Measurements from ENCODE around the gene ZBTB8B.
"Not testable (repeated sequence)": the region's sequence is repeated elsewhere in the genome, so short reads cannot be mapped to it uniquely, and the experiment has no call there.

ZBTB8B gene

DNA sequence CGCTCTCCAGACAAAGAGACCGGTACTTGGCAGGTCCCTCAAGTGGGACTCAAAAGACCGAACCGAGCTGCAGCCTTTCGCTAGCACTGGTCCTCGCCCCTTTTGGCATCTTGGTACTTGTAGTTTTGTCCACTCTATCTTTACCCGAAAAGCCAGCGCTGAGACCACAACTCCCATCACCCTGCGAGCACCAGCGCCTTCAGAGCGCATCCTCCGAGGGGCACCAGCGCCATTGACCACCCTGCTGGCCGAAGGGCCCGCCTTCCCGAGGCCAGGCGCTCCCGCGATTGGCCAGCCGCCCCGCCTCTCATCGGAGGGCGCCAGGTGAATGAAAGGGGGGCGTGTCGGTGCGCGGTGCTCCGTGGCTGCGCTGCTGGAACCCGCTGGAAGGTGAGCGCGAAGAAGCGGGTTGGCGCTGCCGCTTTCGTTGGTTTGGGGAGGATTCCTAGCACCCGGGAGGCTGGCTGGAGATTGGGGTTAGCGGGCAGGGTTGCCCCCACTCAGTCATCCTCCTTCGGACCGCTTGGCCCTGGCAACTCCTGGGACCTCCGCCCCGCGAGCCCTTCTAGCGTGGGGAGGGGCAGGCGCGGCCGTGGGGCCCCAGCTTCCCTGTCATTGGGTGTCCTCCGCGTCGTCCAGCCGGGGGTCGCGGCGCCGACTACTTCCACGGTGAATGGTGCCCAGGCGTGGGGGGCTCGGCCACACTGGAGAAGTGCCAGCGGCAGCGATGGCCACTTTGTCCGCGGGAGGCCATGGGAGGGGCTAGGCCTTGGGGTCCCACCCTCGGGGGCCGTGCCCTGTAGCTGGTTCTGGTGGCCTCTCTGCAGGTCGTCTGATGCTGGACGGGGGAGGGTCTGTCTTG is at the start of gene ZBTB8B:
TSS of gene ZBTB8B (plus strand) at position 357 of the 862 bp plus-strand sequence. CDS start 5,553 bp downstream, outside the sequence.
- peak within 1 kb of the TSS; percentile 75 for H3K27ac ChIP-seq
- TF ChIP-seq, protein P1, sequence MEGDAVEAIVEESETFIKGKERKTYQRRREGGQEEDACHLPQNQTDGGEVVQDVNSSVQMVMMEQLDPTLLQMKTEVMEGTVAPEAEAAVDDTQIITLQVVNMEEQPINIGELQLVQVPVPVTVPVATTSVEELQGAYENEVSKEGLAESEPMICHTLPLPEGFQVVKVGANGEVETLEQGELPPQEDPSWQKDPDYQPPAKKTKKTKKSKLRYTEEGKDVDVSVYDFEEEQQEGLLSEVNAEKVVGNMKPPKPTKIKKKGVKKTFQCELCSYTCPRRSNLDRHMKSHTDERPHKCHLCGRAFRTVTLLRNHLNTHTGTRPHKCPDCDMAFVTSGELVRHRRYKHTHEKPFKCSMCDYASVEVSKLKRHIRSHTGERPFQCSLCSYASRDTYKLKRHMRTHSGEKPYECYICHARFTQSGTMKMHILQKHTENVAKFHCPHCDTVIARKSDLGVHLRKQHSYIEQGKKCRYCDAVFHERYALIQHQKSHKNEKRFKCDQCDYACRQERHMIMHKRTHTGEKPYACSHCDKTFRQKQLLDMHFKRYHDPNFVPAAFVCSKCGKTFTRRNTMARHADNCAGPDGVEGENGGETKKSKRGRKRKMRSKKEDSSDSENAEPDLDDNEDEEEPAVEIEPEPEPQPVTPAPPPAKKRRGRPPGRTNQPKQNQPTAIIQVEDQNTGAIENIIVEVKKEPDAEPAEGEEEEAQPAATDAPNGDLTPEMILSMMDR (conservative IDR thresholded peaks at IDR 0.05): no peak

DNA sequence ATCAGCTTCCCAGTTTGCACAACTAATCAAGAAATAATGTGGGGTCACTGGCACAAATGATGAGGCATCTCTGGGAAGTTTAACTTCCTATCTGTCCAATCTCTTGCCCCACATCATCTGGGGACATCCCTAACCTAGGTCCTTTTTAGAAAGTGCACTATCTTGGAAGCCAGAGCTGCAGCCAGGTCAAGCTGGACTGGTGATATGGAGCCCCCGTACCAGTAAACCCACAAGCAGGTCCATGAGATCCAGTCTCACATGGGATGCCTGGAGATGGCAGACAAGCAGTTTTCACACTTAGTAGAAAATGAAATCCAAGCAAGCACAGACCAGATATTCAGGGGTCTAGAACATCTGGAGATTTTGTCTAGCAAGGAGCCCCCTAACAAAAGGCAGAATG is 43.1 kb upstream of the ZBTB8B start:
- TF ChIP-seq, protein P1 (conservative IDR thresholded peaks at IDR 0.05): no peak
- H3K27ac ChIP-seq: no peak overlapping the region

DNA sequence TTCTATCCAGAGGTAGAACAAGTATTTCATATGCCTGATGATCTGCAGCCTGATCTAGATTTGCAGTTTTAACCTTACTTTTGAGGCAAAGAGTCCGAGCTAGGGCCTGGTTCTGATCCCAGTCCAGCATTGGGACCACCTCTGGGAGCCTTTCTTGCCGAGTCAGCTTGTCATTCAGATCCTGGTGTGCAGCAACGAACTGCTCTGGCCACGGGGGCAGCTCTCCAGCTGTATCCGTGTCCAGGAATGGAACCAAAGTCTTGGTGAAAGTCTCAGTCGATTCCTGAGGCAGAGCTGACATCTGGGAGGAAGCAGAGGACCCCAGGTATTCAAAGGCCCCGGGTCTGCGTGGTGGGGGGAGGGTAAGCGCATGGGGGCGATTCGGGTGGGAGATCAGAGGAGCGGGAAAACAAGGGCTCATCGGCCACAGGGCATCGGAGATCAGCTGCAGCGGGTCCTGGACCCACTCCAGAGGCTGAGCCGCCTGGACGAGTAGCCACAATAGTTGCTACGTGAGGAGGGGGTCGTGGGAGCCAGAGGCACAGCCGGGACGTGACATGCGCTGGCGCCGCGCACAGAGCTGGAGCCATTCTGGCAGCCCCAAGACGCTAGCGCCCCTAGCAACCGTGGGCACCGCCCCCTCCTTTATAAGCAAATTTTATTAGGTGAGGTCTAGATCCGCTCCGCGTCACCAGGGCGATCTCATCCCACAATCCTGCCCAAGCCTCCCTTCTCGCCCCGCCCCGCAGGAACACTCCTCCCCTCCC is 38.2 kb upstream of the ZBTB8B start:
- H3K27ac ChIP-seq: no peak overlapping the region; the same call in 1 of the 2 replicates
- TF ChIP-seq, protein P1 (conservative IDR thresholded peaks at IDR 0.05): no peak

DNA sequence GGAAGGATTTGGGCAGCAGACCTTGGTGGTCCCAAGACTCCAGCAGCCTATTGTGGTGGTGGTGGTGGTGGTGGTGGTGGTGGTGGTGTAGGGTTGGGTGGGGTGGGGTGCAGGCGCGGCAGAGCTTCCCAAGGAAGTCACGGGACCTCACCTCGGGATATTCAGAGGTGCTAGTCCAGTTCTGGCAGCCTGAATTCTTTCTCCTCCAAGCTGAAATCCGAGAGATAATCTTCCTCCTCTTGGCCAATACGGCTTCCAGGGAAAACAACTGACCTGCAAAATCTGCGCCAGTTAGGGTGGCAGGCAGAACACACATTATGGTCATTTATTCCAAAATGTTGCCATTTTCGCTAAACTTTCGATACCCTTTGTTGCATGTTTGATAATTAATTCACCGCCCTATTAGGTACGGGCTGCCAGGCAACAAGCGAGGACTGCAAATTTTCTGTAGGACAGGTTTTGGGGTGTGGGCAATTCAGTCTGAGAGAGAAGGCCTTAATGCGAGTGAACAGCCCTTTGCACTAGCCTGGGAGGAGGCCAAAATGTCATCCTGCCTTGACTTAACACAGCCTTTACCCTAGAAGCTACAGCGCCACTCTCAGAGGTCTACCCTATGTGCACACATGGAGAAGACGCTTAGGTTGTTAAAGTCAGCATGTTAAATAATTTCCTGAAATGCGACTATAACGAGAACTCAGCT is 37.5 kb upstream of the ZBTB8B start:
- H3K27ac ChIP-seq: no peak overlapping the region
- TF ChIP-seq, protein P1 (conservative IDR thresholded peaks at IDR 0.05): no peak

DNA sequence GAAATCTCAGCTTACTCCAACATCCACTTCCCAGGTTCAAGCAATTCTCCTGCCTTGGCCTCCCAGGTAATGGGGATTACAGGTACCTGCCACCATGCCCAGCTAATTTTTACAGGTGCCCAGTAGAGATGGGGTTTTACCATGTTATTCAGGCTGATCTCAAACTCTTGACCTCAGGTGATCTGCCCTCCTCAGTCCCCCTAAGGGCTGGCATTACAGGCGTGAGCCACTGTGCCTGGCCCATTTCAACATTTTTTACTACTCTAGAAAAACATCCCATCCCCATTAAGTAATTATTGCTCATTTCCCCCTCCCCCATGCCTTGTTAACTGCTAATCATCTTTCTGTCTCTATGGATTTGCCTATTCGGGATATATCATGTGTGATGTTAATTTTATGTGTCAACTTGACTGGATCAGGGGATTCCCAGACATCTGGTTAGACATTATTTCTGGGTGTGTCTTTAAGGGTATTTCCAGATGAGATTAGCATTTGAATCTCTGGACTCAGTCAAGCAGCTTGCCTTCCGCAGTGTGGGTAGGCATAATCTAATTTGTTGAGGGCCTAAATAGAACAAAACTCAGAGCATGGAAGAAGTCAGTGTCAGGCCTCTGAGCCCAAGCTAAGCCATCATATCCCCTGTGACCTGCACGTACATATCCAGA is 33.0 kb upstream of the ZBTB8B start:
- TF ChIP-seq, protein P1 (conservative IDR thresholded peaks at IDR 0.05): no peak
- H3K27ac ChIP-seq: no peak overlapping the region

DNA sequence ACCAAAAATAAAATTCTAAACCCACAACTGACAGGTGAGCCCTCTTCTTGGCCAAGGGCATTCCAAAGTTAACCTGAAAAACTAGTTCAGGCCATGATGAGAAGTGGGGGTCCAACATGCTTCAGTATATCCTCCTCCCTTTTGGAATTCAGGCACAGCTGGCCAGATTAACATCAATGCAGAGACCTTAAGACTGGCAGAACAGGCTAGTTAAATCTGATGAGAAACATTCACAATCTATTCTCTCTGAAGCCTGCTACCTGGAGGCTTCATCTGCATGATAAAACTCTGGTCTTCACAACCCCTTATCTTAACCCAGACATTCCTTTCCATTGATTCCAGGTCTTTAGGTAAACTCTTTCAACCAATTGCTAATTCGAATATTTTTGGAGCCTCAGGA is 26.7 kb upstream of the ZBTB8B start:
- TF ChIP-seq, protein P1 (conservative IDR thresholded peaks at IDR 0.05): no peak
- no peak overlapping the region for H3K27ac ChIP-seq

DNA sequence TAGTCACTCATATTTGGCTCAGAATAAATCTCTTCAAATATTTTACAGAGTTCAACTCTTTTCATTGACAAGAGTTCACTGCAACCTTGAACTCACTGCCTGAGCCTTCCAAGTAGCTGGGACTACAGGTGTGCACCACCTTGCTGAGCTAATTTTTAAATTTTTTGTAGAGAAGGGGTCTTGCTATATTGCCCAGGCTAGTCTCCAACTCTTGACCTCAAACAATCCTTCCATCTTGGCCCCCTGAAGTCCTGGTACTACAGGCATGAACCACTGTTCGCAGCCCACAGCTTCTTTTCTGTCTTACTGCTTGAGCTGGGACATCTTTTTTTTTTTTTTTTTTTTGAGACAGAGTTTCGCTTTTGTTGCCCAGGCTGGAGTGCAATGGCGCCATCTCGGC is 26.1 kb upstream of the ZBTB8B start:
- H3K27ac ChIP-seq: not testable (repeated sequence)

DNA sequence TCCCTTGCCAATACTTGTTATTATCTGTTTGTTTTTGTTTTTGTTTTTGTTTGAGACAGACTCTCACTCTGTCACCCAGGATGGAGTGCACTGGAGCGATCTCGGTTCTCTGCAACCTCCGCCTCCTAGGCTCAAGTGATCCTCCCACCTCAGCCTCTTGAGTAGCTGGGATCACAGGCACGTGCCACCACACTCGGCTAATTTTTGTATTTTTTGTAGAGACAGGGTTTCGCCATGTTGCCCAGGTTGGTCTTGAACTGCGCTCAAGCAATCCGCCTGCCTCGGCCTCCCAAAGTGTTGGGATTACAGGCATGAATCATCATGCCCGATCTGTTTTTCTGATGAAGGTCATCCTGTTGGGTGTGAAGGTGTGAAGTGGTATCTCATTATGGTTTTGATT is 23.4 kb upstream of the ZBTB8B start:
- not testable (repeated sequence) for H3K27ac ChIP-seq
